Ureter (tissue), 1 donor: ENCODE data around the gene SERPINB10. TPM values are rescaled to one million over a fixed set of nuclear protein-coding genes. Genes with fewer than 3 reads are reported as not detected.

Experiments
- DNase-seq: peaks from one replicate; pipeline ENCODE4 v3.0.0-alpha.2; 2020; ENCODE audit warnings: low spot score
- total RNA-seq: library from RNA; stranded (reverse); gene quantifications from one replicate; pipeline ENCODE4 v1.2.4, GENCODE V29; 2023
- donor health status: DM: yes; HTN: yes; CAD: no.

Gene SERPINB10, protein sequence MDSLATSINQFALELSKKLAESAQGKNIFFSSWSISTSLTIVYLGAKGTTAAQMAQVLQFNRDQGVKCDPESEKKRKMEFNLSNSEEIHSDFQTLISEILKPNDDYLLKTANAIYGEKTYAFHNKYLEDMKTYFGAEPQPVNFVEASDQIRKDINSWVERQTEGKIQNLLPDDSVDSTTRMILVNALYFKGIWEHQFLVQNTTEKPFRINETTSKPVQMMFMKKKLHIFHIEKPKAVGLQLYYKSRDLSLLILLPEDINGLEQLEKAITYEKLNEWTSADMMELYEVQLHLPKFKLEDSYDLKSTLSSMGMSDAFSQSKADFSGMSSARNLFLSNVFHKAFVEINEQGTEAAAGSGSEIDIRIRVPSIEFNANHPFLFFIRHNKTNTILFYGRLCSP
- not detected for total RNA-seq

DNA sequence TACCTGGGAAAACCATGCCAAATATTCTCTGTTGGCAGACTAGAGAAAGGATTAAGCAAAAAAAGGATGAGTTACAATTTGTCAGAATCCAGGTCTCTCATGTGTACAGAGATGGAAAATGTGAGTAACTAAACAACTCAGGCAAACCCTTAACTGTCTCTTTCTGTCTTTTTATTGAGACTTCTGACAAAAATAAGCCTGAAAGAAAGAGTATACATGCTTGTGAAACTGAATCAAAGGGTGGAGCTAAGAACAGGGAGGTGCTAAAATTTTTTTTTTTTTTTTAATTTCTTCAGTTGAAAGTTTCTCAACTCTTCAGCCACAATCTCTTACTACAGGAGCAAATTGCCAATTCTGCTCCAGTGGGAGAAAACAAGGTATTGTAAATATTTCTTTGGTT is at the start of gene SERPINB10:
SERPINB10 (plus strand) TSS at position 295 of the 400 bp plus-strand sequence. CDS start 7,553 bp downstream, outside the sequence.
- DNase-seq = no peak

DNA sequence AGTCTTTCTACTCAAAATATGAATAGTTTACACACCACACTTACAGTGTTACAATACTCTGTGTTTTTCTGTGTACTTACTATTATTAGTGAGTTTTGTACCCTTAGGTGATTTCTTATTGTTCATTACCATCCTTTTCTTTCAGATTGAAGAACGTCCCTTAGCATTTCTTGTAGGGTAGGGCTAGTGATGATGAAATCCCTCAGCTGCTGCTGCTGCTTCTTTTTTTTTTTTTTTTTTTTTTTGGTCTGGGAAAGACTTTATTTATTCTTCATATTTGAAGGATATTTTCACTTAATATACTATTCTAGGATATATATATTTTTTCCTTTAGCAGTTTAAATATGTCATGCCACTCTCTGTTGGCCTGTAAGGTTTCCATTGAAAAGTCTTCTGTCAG is 49.3 kb upstream of the SERPINB10 start:
- DNase-seq = no peak

GRCh38 chr18:63859781-63860475 is 47.8 kb upstream of the SERPINB10 start:
- DNase-seq = no peak

GRCh38 chr18:63860531-63860930 is 47.2 kb upstream of the SERPINB10 start:
- no peak for DNase-seq

DNA sequence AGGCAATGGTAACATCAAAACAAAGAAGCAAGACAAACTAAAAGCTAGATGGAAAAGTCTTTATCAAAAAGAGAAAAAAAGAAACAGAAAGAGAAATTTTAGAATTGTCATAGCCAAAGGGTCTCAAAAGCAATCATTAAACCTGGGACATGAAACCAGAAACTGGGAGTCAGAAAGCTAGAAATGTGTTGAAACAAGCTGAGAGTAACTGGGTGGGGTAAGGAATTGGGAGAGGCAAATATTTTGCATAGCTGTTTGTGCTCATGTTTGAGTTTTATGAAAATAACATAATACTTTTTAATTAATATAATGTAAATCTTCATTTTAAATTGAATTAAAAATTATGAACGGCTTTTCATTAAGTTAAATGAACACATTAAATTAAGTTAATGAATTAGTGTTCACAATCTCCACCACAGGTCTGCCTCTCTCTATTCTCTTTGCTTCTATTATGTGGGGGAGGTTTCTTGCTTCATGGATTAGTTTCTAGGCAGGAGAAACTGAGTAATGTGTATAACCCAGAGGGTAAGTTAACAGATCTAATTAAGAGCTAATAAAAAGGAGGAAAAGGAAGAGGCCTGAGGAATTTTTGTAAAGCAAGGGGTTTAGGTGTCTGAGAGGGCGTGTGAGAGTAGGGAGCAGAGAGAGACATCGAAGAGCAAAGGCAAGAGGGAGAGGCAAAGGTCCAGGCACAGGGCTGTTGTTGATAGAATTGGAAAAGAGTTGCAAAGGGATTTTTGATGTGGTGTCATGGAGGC is 40.2 kb upstream of the SERPINB10 start:
- no peak for DNase-seq

DNA sequence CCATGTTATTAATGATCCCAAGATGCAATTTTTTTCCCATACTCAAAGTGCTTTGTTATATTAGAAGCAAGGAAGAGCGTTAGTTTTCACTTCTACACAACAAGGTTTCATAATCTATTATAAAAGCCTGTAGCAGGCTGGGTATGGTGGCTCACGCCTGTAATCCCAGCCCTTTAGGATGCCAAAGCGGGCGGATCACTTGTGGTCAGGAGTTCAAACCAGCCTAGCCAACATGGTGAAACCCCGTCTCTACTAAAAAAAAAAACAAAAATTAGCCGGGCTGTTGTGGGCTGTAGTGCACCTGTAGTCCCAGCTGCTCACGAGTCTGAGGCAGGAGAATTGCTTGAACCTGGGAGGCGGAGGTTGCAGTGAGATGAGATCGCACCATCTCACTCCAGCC is 39.2 kb upstream of the SERPINB10 start:
- DNase-seq = no peak

- DNase-seq = no peak
Observed at GRCh38 chr18:63869374-63869773, 38.4 kb upstream of the SERPINB10 start.

GRCh38 chr18:63869851-63870250 is 37.9 kb upstream of the SERPINB10 start:
- no peak for DNase-seq

DNA sequence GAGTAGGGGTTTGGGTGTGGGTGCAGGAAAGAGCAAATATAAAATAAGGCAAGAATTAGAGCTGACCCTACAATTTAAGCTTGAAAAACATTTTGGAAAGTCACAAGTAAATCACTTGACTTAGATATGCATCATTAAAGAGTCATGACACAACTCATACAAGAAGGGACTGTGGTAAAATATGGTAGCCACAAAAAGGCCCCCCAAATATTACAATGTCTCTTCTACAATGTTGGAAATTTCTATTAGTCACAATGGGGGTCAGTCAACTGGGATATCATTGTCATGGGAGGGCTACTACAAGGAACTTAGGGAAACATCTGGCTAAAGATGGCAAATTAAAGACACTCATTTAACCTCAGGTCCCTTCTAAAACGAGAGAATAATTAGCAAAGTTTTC is 35.9 kb upstream of the SERPINB10 start:
- DNase-seq = no peak

DNA sequence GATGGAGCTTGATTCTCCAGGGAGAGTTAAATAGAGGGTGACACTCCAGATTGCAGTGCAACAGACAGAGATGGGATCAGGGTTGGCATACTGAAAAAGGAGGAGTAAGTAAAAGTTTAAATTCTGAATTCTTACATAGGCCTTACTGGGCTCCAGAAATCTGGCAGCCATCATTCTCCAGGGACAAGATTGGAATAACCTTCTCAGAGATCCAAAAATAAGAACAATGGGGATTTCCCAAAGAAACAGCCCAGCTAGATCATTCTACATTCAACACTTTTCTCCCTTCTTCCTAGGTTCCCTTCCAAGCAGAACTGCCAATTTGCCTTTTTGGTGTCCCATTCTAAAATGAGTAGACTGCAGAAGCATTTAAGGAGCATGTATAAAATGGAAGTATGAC is 35.2 kb upstream of the SERPINB10 start:
- no peak for DNase-seq

- DNase-seq = no peak
Observed at GRCh38 chr18:63878343-63878742, 29.4 kb upstream of the SERPINB10 start.

DNA sequence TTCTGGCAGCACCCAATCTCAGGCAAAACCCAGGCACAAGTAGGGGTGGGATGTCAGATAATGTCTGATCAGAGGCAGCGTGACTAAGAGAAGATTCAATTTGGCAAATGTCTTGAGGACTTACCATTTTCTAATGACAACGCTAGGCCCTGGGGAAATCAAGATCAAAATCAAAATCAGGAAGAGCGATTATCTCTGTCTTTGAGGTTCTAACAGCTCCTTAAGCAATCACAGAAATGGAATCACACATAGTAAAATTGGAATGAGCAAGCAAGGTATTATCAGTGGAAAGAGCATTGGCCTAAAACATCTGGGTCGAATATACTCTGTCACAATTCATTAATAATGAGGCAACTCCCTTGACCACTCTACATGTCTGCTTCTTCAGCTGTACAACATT is 28.8 kb upstream of the SERPINB10 start:
- DNase-seq = no peak

DNA sequence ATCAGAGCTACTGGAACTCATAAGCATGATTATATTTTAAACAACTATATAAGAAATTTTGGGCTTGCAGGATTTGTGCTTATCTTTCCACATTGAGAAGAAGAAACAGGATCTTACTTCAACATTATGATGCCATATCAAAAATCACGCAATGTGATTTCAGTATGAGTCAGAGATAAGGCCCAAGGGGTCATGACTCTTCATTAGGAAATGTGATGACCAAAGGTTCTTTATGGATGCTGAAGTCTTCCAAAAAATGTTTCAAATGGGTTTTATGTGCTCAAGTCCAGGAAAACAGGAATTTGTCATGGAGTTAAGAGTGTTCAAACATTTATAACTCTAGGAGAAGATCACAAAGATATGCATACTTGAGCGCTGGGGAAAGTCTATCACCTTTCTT is 28.0 kb upstream of the SERPINB10 start:
- DNase-seq = no peak

- no peak for DNase-seq
Observed at GRCh38 chr18:63881851-63882250, 25.9 kb upstream of the SERPINB10 start.

DNA sequence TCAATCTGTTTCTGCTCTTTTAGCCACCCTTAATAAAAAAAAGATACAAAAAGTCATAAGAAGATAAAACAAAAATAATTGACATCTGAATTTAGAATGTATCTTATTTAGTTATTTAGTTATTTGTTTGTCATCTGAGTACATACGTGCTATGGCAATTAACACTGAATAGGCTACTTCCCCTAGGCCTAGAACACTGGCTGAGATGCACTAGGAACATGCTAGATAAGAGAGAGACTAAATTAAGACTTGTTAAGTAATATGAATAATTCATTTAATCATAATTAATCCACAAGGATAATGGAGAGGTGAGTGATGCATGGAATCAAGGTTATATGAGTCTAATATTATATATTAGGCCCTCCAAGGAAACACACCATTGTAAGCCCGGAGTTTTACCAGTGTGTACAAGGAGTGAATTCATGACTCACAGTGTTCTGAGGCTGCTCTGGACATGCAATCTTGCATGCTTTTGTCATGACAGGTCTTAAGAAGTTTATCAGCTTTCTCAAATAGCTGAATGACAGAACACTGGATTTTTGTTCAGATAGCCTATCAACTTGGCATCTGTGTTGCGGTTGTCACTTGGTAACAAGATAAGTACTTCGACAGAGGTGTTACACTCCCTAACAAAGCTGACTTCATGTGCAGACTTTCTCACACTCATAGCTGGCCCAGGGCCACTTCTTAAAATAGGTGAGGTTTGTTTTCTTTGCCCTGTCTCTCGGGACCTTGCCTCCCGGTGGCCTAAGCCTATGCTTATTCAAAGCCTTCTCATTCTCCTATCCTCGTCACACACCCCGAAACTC is 25.2 kb upstream of the SERPINB10 start:
- no peak for DNase-seq

GRCh38 chr18:63883617-63884016 is 24.1 kb upstream of the SERPINB10 start:
- DNase-seq = no peak

GRCh38 chr18:63887424-63887823 is 20.3 kb upstream of the SERPINB10 start, which contains the start of gene SERPINB2:
SERPINB2 (plus strand) TSS chr18:63887705; CDS start chr18:63891445, 3,740 bp downstream.
- no peak for DNase-seq

- DNase-seq = no peak
Observed at GRCh38 chr18:63888470-63889190, 19.1 kb upstream of the SERPINB10 start.

DNA sequence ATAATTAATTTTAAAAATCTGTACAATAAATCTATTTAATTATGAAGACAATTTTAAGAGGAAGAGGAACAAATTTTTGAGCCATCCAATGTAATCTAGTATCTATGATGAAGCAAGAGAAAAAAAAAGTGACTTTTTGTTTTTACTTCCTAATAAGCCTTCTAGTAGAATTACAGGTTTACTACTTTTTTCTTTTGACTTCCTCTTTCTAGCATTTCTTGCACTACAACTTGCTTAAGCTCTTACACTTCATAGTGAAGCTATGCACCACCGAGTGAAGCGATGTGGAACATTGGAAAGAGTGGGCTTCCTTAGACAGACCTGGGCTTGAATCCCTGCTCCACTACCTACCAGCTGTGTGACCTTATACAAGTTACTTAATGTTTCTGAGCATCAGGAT is 18.1 kb upstream of the SERPINB10 start:
- no peak for DNase-seq

DNA sequence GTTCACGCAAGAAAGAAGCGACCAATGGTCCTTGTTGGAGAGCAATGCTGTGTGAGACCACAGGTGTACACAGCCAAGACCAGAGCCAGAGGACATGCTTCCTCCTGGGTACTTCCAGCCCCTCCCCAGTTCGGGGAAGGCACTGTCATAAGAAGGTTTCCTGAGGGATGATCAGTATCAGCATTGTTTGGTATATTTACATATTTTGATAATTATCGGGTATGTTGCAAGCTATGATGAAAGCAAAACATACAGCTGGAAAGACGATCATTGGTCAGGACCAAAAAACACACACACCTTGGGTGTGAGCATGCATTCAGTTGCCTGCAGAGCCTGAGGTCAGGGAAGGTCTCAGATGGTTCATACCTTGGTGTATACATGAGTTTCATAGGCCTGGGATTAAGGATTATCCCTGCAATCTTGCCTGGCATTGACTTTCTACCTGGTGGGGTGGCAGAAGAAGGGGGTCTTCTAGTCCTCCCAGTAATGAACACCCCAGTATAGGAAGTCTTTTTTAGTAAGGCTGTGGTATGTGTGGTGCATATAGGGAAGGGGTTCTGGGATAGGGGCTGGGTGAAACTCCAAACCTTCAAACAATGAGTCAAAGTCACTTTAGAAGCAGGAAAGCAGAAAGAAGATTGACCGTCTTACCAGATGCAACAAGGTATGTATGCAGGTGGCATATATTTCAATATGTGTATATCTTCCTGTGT is 17.4 kb upstream of the SERPINB10 start:
- DNase-seq = no peak
